Measurements from ENCODE around the gene SIL1. TPM values are rescaled to one million over a fixed set of nuclear protein-coding genes. Genes with fewer than 3 reads are reported as not detected.

SIL1 gene
- total and polyA plus RNA-seq, 2 of the 8 experiments (the other 6 are each of a cell fraction or from before 2014, with no cell fraction given), result 8.3 to 12.8 TPM

DNA sequence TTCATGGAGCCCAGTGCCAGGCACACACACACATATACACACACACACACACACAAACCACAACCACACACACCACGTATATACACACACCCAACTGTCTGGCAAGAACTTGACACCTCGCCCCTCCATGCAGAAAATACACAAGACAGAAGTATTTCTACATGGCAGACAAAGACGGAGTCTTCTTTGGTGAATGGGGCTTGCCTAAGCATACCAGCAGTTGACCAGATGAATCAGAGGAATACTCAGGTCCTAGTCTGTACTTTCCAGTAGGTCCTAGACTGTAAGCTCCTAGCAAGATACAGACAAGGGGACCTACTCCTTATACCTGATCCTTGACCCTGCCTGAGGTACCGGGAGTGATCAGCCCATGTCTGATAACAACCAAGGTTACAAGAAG, 60.1 kb downstream of the SIL1 start (continued):
- TF ChIP-seq RFX5 (IDR thresholded peaks at IDR 0.05; ENCODE audit: borderline replicate concordance, low read depth, low read length), result no peak
- TF ChIP-seq TEAD4 (IDR thresholded peaks at IDR 0.05; ENCODE audit: low read depth, low read length), result no peak
- TF ChIP-seq KDM4A (IDR thresholded peaks at IDR 0.05; ENCODE audit: low read depth, low read length, severe bottlenecking), result no peak
